GM12891 (cell line): ENCODE measurements around the gene NAA80.

Source experiments
- DNase-seq: peaks from one replicate; pipeline ENCODE4 v3.0.0; 2011; ENCODE audit warnings: low spot score; ENCODE audit not compliant: insufficient read length
- FAIRE-seq: peaks from 2 replicates; lab custom pipeline; 2011; peaks lifted over from hg19 to GRCh38; lab: Jason Lieb, UNC
- PAX5 ChIP-seq: IDR thresholded peaks from 2 replicates; pipeline ENCODE4 v1.6.1; 2011; ENCODE audit warnings: low read length, moderate library complexity, mild to moderate bottlenecking; ENCODE audit not compliant: insufficient read depth, severe bottlenecking
- POLR2A ChIP-seq: IDR thresholded peaks from 2 replicates; pipeline ENCODE4 v1.6.1; 2011; ENCODE audit warnings: low read depth, low read length, control low read depth
- POLR2AphosphoS5 ChIP-seq: IDR thresholded peaks from 2 replicates; pipeline ENCODE4 v1.6.1; 2011; ENCODE audit warnings: low read depth, low read length, control low read depth
- POU2F2 ChIP-seq: IDR thresholded peaks from 2 replicates; pipeline ENCODE4 v1.6.1; 2011; ENCODE audit warnings: low read depth, mild to moderate bottlenecking, control low read depth, low read length, moderate library complexity
- SPI1 ChIP-seq: IDR thresholded peaks from 2 replicates; pipeline ENCODE4 v1.6.1; 2011; ENCODE audit warnings: low read depth, low read length, control low read depth
- TAF1 ChIP-seq: IDR thresholded peaks from 2 replicates; pipeline ENCODE4 v1.6.1; 2011; ENCODE audit warnings: low read depth, low read length, control low read depth

Gene NAA80

GRCh38 chr3:50340448-50341329 lies 41.5 kb upstream of the NAA80 start, which contains the start of gene RASSF1:
Gene RASSF1, minus strand, starts transcription at chr3:50340836. Its CDS starts 31 bp downstream, at chr3:50340805.
- TF ChIP-seq PAX5 (no peak), POU2F2 (no peak), SPI1 (no peak), TAF1 (no peak), POLR2A (0 out of 2 replicates have a peak, but pooled peaks have one; percentile 31)
- DNase-seq (peak; percentile 73), FAIRE-seq (peak; percentile 81)

DNA sequence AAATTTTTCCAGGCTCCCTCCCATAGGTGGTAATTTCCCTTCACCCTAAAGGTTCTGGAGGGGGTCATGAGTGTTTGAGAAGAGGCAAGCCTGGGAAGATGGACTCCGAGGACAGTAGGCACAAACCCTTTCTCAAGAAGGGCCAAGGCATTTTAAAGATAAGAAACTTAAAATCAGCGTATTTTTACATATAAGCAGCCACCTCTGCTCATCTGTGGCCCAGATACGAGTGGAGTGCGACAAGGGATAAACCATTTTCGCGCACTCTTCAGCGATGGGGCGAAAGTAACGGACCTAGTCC lies 40.9 kb upstream of the NAA80 start:
- TF ChIP-seq SPI1 (no peak), POLR2A (no peak), TAF1 (no peak), POU2F2 (no peak), PAX5 (no peak), POLR2AphosphoS5 (no peak)
- FAIRE-seq (no peak), DNase-seq (no peak)

GRCh38 chr3:50339485-50340146 lies 40.4 kb upstream of the NAA80 start:
- DNase-seq (no peak), FAIRE-seq (no peak)
- TF ChIP-seq POLR2A (no peak), PAX5 (no peak), SPI1 (no peak), POU2F2 (no peak), POLR2AphosphoS5 (no peak), TAF1 (no peak)

DNA sequence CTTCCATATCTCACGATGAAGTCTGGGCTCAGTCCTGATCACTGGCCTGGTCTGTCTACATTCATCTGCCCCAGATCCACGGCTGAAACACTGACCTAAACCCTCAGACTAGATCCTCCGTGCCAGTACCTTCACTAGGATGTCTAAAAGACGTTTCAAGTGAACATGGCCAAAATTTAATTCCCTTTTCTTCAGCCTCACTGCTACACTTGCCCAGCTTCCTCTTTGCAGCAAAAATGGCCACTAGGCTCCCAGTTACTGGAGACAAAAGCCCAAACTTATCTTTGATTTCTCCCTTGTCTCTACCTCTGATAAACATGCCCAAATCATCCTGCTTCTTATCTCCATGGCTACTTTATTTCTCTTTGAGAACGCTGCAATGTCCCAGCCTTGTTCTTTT lies 39.8 kb upstream of the NAA80 start:
- TF ChIP-seq POU2F2: no peak
- peak; percentile 42 for TF ChIP-seq SPI1
- DNase-seq: no peak
- peak; percentile 80 for FAIRE-seq

GRCh38 chr3:50337175-50337861 lies 38.1 kb upstream of the NAA80 start:
- DNase-seq (peak; percentile 98), FAIRE-seq (peak; percentile 99)
- no peak for TF ChIP-seq PAX5
- peak; percentile 85 for TF ChIP-seq POLR2AphosphoS5
- peak; percentile 50 for TF ChIP-seq POLR2A

- DNase-seq: no peak
- TF ChIP-seq POU2F2 (no peak), POLR2AphosphoS5 (no peak; the same call in 1 of the 2 replicates), POLR2A (no peak), PAX5 (no peak), TAF1 (no peak), SPI1 (no peak)
- peak; percentile 31 for FAIRE-seq
Measured at GRCh38 chr3:50336452-50337174, 37.4 kb upstream of the NAA80 start.

DNA sequence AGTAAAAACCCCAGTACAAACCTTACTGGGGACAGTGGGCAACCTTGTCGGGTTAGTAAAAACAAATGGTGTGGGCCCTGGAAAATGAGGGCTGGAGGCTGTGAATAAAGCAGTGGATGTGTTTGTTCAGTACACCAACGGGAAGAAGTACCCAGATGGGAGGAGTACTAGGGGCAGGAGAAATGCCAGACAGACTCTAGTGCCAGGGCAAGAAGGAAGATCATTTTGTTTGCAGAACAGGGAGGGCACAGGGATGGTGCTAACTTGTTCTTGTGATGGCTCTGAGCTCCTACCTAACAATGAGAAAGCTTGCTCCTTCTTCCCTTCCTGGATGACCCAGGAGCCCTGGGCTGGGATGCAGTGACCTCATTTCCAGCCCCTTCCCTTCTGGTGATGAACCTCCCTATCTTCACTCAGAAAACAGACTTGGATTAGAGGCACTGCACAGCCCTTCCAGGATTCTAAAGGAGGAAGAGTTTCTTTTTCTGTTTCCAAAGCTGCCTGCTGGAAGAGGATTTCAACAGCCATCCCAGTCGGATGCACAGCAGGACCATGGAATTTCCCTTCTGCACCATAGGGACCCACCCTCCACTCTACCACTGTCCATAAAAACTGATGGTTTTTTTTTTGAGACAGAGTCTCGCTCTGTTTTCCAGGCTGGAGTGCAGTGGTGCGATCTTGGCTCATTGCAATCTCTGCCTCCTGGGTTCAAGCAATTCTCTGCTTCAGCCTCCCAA lies 35.3 kb upstream of the NAA80 start:
- TF ChIP-seq TAF1 (no peak), SPI1 (no peak), POLR2A (no peak), PAX5 (no peak), POU2F2 (no peak), POLR2AphosphoS5 (no peak)
- no peak for DNase-seq
- no peak for FAIRE-seq

DNA sequence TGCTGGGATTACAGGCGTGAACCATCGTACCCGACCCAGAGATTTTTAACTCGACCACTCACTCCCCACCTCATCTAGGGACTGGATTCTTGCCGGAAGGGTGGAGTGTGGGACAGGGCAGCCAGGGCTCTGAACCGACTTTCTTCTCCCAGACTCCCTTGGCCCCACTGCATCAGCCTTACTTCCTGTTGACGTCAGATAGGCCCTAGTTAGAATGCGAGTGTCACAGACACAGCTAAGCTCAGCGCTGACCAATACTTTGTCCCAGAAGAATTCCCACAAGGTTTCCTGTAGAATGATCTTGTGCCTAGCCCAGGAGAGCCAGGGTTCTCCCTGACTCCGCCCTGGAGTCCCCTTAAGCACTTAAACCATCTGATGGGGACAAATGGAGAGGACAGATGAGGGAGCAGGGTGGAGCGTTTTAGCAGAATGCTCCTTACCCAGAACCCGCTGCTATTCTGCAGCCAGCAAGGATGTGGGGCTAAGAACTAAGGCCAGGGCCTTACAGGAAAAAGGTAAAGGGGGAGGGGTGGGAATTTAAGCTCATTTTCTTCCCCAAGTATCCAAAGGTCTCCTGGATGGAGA lies 34.6 kb upstream of the NAA80 start:
- TF ChIP-seq POLR2AphosphoS5 (no peak), POU2F2 (no peak), SPI1 (no peak)
- FAIRE-seq (no peak), DNase-seq (no peak)
